ENCODE measurements around the gene RFC2. TPM values are rescaled to one million over a fixed set of nuclear protein-coding genes. Genes with fewer than 3 reads are reported as not detected.
A peak's percentile ranks its signal among the peaks of the same experiment; 100 is the strongest.

Gene RFC2
- total RNA-seq, 2 donors from 2014 or later: 56.7 to 71.6 TPM

DNA sequence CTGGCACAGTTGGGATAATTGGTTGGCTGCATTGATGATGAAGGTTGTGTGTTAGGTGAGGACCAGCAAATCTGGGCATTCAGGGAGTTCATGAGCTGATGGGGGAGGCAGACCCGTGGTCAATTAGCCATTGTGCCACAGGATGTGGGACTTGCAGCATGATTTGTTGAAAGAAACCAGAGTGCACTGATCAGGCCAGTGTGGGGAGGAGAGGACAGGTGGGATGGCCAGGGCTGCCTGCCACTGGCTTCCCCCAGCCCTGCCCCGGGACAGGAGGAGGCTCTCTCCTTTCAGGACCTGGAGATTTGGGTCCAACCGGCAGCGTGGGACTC is 39.3 kb upstream of the RFC2 start:
- Histone ChIP-seq H3K4me3 (ENCODE audit: low read length) (no peak overlapping the region), H3K9me3 (ENCODE audit: control insufficient read depth, low read length) (no peaks in the 10 kb centered on the region), H3K9ac (ENCODE audit: extremely low read depth, low read length, poor library complexity, severe bottlenecking) (no peak overlapping the region), H3K36me3 (ENCODE audit: control insufficient read depth, insufficient read depth, low read length) (peaks cover 8% of the 10 kb centered on the region), H3K27ac (ENCODE audit: low read depth, low read length) (no peak overlapping the region), H3K27me3 (ENCODE audit: control insufficient read depth, insufficient read depth, low read length, poor library complexity, severe bottlenecking) (no peaks in the 10 kb centered on the region), H3K4me1 (ENCODE audit: control insufficient read depth, insufficient read depth, low read length) (peaks cover 9% of the 10 kb centered on the region)
- WGBS, 2 experiments (ENCODE audit: insufficient coverage in 1 of 2, insufficient read length in 1 of 2): 71 to 94% methylated on average over 1 to 4 of the region's 4 CpGs
- no peak for DNase-seq
- H3K27ac Mint-ChIP-seq: peak overlapping the region; percentile 52
- no peak overlapping the region for H3K4me3 Mint-ChIP-seq
- peaks cover 2% of the 10 kb centered on the region for H3K9me3 Mint-ChIP-seq
- H3K27me3 Mint-ChIP-seq (ENCODE audit: insufficient read depth): no peaks in the 10 kb centered on the region
- H3K36me3 Mint-ChIP-seq (ENCODE audit: low read depth): peaks cover 22% of the 10 kb centered on the region
- H3K4me1 Mint-ChIP-seq: peaks cover 36% of the 10 kb centered on the region
- TF ChIP-seq, protein P1, sequence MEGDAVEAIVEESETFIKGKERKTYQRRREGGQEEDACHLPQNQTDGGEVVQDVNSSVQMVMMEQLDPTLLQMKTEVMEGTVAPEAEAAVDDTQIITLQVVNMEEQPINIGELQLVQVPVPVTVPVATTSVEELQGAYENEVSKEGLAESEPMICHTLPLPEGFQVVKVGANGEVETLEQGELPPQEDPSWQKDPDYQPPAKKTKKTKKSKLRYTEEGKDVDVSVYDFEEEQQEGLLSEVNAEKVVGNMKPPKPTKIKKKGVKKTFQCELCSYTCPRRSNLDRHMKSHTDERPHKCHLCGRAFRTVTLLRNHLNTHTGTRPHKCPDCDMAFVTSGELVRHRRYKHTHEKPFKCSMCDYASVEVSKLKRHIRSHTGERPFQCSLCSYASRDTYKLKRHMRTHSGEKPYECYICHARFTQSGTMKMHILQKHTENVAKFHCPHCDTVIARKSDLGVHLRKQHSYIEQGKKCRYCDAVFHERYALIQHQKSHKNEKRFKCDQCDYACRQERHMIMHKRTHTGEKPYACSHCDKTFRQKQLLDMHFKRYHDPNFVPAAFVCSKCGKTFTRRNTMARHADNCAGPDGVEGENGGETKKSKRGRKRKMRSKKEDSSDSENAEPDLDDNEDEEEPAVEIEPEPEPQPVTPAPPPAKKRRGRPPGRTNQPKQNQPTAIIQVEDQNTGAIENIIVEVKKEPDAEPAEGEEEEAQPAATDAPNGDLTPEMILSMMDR (conservative IDR thresholded peaks at IDR 0.05): no peak

DNA sequence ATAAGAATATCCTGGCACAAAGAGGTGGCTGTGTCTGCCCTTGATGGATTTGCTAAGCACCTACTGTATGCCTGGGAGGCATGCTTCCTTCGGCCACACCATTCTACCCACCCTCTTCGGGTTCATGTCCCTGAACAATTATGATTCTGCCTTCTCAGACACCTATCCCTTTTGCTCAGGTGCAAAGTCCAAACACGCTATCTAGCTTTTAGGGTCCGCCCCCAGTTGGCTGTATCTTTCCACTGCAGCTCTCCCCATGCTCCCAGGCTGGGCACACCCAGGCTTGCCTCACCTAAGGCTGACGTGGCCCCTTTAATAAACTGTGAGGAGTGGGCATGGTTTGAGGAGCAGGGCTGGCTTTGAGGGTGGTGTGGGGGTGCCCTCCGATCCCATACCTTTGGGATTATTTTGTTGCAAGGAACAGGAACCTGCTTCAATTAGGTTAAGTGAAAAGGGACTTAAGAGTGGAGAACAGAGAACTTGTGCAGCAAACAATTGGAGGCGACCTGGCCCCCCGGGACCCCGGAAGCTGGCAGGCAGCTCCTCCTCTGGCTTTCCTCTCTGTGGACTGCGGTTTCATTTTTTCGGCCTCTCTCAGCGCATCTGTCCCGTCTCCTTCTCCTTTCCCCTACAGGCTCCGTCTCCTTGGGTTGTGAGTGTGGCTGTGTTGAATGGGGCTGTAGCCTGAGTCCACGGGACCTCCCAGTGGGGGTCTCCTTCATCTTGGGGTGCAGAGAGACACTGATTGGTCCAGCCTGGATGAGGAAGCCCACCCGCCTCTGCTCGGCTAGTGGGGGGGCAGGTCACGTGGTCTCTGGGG is 38.8 kb upstream of the RFC2 start:
- Histone ChIP-seq H3K9ac (ENCODE audit: extremely low read depth, low read length, poor library complexity, severe bottlenecking) (no peak overlapping the region), H3K36me3 (ENCODE audit: control insufficient read depth, insufficient read depth, low read length) (peaks cover 8% of the 10 kb centered on the region), H3K4me1 (ENCODE audit: control insufficient read depth, insufficient read depth, low read length) (peaks cover 14% of the 10 kb centered on the region), H3K27me3 (ENCODE audit: control insufficient read depth, insufficient read depth, low read length, poor library complexity, severe bottlenecking) (no peaks in the 10 kb centered on the region), H3K4me3 (ENCODE audit: low read length) (peak overlapping the region; percentile 18), H3K9me3 (ENCODE audit: control insufficient read depth, low read length) (no peaks in the 10 kb centered on the region), H3K27ac (ENCODE audit: low read depth, low read length) (no peak overlapping the region)
- H3K4me1 Mint-ChIP-seq: peaks cover 41% of the 10 kb centered on the region
- WGBS, 2 experiments (ENCODE audit: insufficient coverage in 1 of 2, insufficient read length in 1 of 2): 90 to 91% methylated on average over 5 to 18 of the region's 18 CpGs
- H3K27ac Mint-ChIP-seq: peak overlapping the region; percentile 52
- peaks cover 2% of the 10 kb centered on the region for H3K9me3 Mint-ChIP-seq
- H3K36me3 Mint-ChIP-seq (ENCODE audit: low read depth): peaks cover 22% of the 10 kb centered on the region
- no peak overlapping the region for H3K4me3 Mint-ChIP-seq
- TF ChIP-seq, protein P1 (conservative IDR thresholded peaks at IDR 0.05): no peak
- H3K27me3 Mint-ChIP-seq (ENCODE audit: insufficient read depth): no peaks in the 10 kb centered on the region
- DNase-seq: peak; percentile 49

DNA sequence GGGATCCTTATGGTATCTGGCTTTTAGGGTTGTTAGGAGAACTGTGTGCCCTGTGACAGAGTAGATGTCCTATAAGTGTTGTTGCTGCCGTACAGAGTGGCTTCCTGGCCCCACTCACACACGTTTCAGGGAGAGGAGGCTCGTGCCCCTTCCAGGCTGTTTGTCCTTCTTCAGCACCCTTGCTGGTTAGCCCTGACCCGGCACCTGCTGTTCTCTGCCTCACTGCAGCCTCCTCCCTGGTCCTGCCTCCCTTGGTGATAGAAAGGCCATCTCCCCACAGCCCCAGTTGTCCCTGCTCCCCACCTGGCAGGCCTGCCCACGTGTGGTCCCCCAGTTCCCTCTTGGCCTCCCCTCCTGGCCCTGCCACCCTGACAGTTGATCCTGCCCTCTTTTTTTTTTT is 37.3 kb upstream of the RFC2 start:
- Mint-ChIP-seq H3K4me1 (peaks cover 42% of the 10 kb centered on the region), H3K9me3 (peaks cover 2% of the 10 kb centered on the region), H3K36me3 (ENCODE audit: low read depth) (peaks cover 12% of the 10 kb centered on the region), H3K27ac (no peak overlapping the region), H3K27me3 (ENCODE audit: insufficient read depth) (no peaks in the 10 kb centered on the region), H3K4me3 (peak overlapping the region; percentile 69)
- Histone ChIP-seq H3K4me1 (ENCODE audit: control insufficient read depth, insufficient read depth, low read length) (peaks cover 14% of the 10 kb centered on the region), H3K4me3 (ENCODE audit: low read length) (peak overlapping the region; percentile 88), H3K9ac (ENCODE audit: extremely low read depth, low read length, poor library complexity, severe bottlenecking) (no peak overlapping the region), H3K27ac (ENCODE audit: low read depth, low read length) (no peak overlapping the region), H3K36me3 (ENCODE audit: control insufficient read depth, insufficient read depth, low read length) (peaks cover 8% of the 10 kb centered on the region), H3K27me3 (ENCODE audit: control insufficient read depth, insufficient read depth, low read length, poor library complexity, severe bottlenecking) (no peaks in the 10 kb centered on the region), H3K9me3 (ENCODE audit: control insufficient read depth, low read length) (no peaks in the 10 kb centered on the region)
- TF ChIP-seq, protein P1 (conservative IDR thresholded peaks at IDR 0.05): no peak
- no peak for DNase-seq
- 88 to 91% methylated on average over 3 to 5 of the region's 5 CpGs for WGBS, 2 experiments (ENCODE audit: insufficient coverage in 1 of 2, insufficient read length in 1 of 2)

All from endodermal cell (in vitro differentiated cells).